Measurements from ENCODE around the gene CTNS. TPM values are rescaled to one million over a fixed set of nuclear protein-coding genes. Genes with fewer than 3 reads are reported as not detected.

CTNS gene
- 11.4 to 15.0 TPM (median 13.7 TPM) in 5 replicates for total RNA-seq (2022; extraction: Qiagen RNA extraction)

DNA sequence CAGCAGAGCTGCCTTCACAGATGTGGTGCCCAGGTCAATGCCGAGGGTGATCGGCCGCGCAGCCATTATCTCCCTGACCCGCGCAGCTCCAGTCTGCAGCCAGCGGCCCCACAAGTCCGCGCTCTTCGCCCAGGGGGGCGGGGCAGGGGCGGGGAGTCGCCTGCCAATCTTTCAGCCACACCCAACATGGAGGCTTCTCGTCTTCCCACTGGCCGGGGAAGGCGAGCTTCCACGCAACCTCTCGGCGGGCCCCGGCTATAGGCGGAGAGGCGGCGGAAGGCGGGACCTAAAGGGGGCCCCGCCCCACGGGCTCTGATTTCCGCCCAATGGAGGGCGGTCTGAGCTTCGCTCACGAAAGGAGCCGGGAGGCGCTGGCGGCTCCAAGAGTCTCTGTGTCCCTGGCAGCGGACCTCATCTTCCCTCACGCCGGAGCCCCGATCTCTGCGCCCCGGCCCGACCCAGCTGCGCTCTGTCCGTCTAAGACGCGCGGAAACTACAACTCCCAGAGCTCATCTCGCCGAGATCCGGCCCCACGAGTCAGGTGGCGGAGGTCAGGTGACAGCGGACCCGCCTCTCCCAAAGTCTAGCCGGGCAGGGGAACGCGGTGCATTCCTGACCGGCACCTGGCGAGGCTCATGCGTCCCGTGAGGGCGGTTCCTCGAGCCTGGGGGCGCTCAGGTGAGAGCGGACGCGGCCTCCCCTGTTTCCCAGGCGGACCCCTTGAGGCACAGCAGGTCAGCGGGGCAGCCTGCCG lies at the start of gene CTNS, which contains the start of gene SHPK:
Gene CTNS (plus strand): TSS at position 607 of the 754 bp plus-strand sequence. CDS start 3,447 bp downstream, outside the sequence.
Gene SHPK (minus strand): TSS at position 97 of the 754 bp plus-strand sequence. CDS start 31 bp downstream, at position 66.

DNA sequence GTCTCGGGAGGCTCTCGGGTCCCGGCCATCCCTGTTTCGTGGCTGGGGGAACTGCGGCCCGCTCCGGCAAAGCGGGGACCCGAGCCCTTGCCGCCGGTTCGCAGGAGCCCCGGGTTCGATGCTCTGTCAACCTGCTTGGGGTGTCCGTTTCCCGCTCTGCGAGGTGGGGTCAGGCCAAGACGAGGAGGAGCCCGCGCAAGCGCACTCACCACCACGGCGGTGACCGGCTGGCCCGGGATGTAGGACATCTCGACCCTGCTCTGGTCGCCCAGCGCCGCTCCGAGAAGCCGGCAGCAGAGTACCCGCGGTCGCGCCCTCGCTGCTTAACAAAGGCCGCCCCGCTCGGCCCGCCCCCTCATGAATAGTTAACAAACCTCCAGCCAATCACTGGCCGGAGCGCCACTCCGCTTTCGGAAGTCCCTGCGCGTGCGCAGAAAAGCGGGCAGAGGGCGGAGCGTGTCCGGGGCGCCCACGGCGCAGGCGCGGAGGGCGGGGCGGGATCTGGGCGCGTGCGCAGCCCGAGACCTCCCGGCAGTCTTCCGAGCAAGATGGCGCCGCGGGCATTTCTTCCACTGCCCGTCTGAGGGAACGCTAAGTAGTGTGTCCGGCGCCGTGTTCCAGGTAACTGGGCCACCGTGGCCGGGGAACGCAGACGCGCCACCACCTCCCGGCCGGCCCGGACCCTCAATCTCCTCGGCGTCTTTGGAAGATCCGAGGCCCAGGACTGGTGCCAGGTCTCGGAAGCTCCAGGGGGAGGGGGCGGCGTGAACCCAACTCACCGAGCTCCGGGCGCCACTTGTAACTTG lies 31.9 kb downstream of the CTNS start, which contains the start of the genes EMC6 and TAX1BP3:
Gene EMC6 (plus strand): TSS at position 534 of the 806 bp plus-strand sequence. CDS start 335 bp downstream, outside the sequence.
Gene TAX1BP3 (minus strand): TSS at position 300 of the 806 bp plus-strand sequence. CDS start 52 bp downstream, at position 248.

DNA sequence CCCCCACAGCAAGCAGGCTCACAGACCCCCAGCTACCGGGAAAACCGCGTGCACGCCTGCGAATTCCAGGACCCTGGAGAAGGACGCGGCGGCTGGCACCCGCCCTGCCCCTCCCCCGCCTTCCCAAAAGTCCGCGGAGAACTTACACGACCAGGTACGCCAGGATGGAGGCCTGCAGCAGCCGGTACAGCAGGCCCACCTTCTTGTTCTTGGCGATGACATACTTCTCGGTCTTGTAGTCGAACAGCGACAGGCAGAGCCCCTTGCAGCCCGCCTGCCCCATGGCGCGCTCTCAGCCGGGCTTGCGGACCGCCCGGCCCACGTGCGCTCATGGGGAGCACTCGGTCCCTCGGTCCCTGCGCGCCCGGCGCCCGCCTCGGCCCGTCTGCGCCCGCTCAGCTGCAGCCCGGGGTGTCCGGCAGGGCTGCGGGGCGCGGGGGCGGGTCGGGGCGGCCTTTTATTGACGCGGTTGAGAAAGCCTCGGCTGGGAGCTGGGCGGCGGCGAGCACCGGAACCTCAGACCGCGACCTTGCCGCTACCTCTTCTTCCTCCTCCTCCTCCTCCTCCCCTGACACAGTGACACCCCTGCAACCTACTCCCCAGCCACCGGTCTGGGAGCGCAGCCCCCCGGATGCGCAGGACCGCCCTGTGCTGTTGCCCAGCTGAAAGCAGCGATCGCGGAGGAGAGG lies 59.3 kb downstream of the CTNS start, which contains the start of gene P2RX5:
Gene P2RX5 (minus strand): TSS at position 433 of the 689 bp plus-strand sequence. CDS start 150 bp downstream, at position 283.

Other genes with a start within 250 kb of the CTNS start
- gene OR1E1, start 238.3 kb upstream of the CTNS start, total RNA-seq (2022; extraction: Qiagen RNA extraction), result not detected in 5 replicates
- gene OR3A3, start 225.4 kb upstream of the CTNS start, total RNA-seq (2022; extraction: Qiagen RNA extraction), result not detected in 5 replicates
- not detected in 5 replicates for gene OR1E2, start 202.9 kb upstream of the CTNS start, total RNA-seq (2022; extraction: Qiagen RNA extraction)
- gene SPATA22, start 164.9 kb upstream of the CTNS start, total RNA-seq (2022; extraction: Qiagen RNA extraction), result not detected in 5 replicates
- not detected in 5 replicates for gene ASPA, start 160.8 kb upstream of the CTNS start, total RNA-seq (2022; extraction: Qiagen RNA extraction)
- gene TRPV3, start 78.9 kb upstream of the CTNS start, total RNA-seq (2022; extraction: Qiagen RNA extraction), result 0.19 to 0.38 TPM (median 0.32 TPM) in 5 replicates
- gene TRPV1, start 27.3 kb upstream of the CTNS start, total RNA-seq (2022; extraction: Qiagen RNA extraction), result 2.1 to 5.5 TPM (median 3.9 TPM) in 5 replicates
- gene SHPK, start 510 bp upstream of the CTNS start, total RNA-seq (2022; extraction: Qiagen RNA extraction), result 11.0 to 17.3 TPM (median 16.0 TPM) in 5 replicates
- gene TAX1BP3, start 31.8 kb downstream of the CTNS start, total RNA-seq (2022; extraction: Qiagen RNA extraction), result 285 to 336 TPM (median 323 TPM) in 5 replicates
- 112 to 157 TPM (median 148 TPM) in 5 replicates for gene EMC6, start 32.1 kb downstream of the CTNS start, total RNA-seq (2022; extraction: Qiagen RNA extraction)
- gene P2RX5, start 59.4 kb downstream of the CTNS start, total RNA-seq (2022; extraction: Qiagen RNA extraction), result 16.9 to 25.6 TPM (median 24.9 TPM) in 5 replicates
- gene HASPIN, start 87.1 kb downstream of the CTNS start, total RNA-seq (2022; extraction: Qiagen RNA extraction), result 14.2 to 15.6 TPM (median 15.2 TPM) in 5 replicates
- 70.0 to 94.6 TPM (median 73.3 TPM) in 5 replicates for gene ITGAE, start 164.4 kb downstream of the CTNS start, total RNA-seq (2022; extraction: Qiagen RNA extraction)
- gene NCBP3, start 209.5 kb downstream of the CTNS start, total RNA-seq (2022; extraction: Qiagen RNA extraction), result 27.0 to 33.1 TPM (median 32.2 TPM) in 5 replicates

All from A549 treated with dexamethasone at 1 μM for 4 hours (cell line).